GM18861 (cell line): ENCODE measurements around the gene VN1R5.
"Not testable (repeated sequence)": the region's sequence is repeated elsewhere in the genome, so short reads cannot be mapped to it uniquely, and the experiment has no call there.

Experiments
- ATAC-seq: cut with Tn5 transposase; IDR thresholded peaks from one replicate; pipeline ENCODE4 v1.9.1; 2021; ENCODE audit not compliant: unreplicated experiment

The VN1R5 gene

DNA sequence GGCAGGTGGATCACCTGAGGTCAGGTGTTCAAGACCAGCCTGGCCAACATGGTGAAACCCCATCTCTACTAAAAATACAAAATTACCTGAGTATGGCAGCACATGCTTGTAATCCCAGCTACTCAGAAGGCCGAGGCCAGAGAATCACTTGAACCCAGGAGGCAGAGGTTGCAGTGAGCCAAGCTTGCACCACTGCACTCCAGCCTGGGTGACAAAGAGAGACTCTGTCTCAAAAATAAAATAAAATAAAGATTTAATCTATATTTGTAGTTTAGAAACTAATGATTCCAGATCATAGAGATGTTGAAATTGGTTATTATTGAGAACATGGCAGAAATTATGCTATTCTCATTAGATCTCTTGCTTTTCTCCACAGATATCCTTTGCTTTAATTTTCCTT, at the start of gene VN1R5:
Gene VN1R5 (plus strand): TSS at position 301 of the 400 bp plus-strand sequence.
- not testable (repeated sequence) for ATAC-seq

- no peak for ATAC-seq
These were observed 46.5 kb upstream of the VN1R5 start for GRCh38 chr1:247209396-247209795.

DNA sequence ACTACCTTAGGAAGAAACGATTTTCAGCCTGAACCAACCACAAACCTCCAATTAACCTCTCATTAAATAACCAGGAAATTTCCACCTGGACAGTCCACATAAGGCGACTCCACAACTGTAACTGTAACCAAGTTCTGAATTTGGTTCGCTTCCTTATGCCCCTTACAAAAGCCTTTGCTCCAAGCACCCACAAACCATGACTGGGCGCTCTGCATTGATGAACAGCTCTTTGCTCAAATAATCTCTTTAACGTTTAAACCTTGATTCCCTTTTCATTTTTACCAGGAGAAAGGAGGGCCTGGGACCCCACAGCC, 45.9 kb upstream of the VN1R5 start:
- peak; percentile 0 for ATAC-seq

DNA sequence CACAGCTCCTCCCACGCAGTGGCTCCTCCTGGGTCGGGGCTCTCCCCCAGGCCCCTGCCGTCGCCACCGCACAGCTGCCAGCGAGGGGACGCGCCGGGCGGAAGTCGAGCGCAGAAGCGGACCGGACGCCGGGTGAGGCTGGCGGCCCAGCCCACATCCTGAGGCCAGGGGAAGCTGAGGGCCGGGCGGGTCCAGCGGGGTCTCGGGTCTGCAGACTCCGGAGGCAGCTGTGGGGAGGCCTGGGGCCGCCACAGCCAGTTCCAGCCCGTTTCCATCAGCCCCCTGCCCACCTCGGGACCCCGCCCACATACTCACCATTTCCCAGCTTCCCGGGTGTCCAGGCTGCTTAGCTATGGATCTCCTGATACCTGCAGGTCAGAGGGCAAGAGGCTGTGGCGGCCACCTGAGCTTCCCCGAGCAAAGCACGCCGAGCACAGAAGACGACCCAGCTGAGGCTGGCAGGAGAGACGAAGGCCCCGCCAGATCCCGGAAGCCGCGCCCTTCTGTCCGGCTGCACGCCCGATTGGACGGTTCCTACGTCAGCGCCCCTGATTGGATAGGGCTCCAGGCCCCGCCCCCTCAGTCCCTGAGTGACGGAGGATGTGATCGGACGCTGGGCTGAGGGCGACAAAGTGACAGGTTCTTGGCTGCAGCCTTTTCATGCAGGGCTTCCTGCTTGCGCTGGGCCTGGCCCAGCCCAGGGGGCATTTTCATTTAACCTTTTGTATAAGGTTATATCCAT, 45.3 kb upstream of the VN1R5 start:
- ATAC-seq = peak; percentile 79

DNA sequence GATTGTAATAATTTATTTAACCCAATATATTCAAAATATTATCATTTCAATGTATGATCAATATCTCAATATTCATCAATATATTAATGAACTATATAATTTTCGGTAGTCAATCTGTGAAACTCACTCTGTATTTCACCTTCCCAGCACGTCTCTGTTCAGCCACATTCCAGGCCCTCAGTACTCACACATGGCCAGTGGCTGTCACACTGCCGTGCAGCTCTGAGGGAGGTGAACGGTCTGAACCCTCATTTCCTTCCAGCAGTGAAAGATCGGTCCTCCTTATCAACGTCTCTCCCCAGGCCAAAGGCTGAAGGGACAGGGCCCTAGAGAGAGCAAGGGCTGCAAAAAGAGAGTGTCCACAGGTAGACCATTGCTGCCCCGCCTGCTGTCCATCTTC, 44.5 kb upstream of the VN1R5 start:
- no peak for ATAC-seq

DNA sequence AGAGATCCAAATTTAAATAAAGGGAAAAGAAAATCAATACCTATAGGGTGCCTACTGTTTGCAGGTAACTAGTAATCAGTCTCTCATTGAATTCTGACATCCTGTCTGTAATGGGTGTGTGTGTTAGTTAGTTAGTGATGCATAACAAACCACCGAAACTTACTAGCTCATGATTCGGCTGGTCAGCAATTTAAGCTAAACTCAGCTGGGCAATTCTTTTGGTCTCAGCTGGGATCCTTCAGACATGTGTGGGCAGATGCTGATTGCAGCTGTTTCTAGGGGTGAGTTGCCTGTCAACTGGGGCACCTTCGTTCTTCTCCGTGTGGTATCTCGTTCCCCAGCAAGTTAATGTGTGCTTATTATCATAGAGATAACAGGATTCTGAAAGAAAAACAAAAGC, 43.9 kb upstream of the VN1R5 start:
- ATAC-seq = peak; percentile 70

DNA sequence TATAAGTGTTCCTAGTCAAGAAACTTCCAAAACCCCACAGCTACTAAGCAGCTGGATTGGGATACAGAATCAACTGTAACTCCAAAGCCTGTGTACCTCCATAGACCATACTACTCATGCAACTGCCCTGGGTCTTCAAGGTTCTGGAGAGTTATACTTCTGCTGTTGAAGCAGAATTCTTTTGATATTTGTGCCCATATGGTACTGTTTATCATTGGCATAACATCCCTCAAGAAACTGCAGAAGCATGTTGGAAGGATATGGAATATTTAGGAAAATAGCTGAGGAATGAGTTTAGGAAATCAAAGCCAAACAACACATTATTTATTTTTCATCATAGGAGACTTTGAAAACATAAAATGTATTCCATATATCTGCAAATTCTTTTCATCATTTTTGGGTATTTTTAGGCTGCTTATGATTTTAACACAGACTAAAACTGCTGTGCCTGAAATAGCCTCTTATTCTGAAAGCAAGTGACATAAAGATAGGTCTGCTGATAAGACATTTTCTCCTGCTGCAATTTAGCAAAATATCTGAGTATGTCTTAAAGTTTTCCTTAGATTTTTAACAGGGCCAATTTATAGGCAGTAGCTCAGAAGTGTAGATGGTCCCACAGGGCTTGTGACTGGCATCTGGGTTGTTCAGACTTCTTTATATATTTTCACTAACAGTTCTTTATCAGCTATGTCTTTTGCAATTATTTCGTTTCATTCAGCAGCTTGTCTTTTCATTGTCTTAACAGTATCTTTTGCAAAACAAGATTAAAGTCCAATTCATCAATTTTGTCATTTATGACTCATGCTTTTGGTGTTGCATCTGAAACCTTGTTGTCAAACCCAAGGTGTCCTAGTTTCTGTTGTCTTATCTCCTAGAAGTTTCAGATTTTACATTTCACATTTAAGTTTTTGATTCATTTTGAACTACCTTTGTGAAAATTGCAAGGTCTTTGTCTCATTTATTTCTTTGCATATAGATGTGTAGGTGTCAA, 43.0 kb upstream of the VN1R5 start:
- no peak for ATAC-seq

DNA sequence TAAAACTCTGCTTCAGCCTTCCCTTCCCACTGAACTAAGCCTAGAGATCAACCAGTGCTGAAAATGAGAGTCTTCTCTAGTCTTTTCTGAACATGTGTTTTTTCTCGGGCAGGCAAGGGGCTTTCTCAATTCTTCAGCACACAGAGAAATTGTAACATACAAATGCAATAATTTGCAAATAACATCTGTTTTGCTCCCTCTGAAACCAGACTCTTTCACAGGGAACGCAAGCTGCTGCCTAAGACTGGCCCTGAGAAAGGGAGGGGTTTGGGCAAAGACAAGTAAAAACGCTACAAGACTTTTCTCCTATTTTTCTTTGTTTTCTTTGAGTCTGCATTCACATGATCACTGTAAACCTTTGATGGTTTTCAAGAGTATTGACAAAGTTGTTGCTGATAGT, 39.6 kb upstream of the VN1R5 start:
- ATAC-seq = no peak

DNA sequence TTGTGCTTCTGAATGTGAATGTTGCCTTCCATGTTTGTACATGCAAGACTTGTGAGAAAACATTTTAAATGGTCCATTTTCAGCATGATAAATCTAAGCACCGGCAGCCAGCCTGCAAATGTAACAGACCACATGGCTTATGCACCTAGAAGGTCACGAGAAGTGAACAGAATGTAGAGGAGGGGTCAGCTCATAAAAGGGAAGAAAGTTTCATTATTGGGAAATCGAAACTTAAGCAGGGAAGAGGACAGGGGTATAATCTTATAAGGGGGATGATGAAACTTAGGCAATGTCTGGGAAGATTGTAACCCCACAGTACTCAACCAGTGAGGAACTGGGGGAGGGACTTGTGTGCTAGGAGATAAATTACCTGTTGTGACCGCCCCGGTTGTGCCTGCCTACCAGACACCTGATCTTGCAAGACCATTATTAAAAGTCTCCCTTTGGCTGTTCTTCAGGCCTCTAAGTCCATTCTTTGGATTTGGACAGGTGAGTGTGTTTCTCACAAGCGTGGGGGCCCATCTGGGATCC, 37.7 kb upstream of the VN1R5 start:
- ATAC-seq = no peak

- not testable (repeated sequence) for ATAC-seq
These were observed 35.6 kb upstream of the VN1R5 start for GRCh38 chr1:247220280-247220679.

GRCh38 chr1:247222840-247223239, 33.0 kb upstream of the VN1R5 start:
- ATAC-seq = no peak

DNA sequence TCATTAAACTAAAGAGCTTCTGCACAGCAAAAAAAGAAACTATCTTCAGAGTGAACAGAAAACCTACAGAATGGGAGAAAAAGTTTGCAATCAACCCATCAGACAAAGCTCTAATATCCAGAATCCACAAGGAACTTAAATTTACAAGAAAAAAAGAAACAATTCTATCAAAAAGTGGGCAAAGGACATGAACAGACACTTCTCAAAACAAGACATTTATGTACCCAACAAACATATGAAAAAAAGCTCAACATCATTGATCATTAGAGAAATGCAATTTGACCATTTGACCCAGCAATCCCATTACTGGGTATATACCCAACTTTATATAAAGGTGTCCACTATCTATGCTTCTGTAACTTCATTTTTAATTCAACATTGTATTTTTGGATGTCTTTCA, 31.1 kb upstream of the VN1R5 start:
- no peak for ATAC-seq

DNA sequence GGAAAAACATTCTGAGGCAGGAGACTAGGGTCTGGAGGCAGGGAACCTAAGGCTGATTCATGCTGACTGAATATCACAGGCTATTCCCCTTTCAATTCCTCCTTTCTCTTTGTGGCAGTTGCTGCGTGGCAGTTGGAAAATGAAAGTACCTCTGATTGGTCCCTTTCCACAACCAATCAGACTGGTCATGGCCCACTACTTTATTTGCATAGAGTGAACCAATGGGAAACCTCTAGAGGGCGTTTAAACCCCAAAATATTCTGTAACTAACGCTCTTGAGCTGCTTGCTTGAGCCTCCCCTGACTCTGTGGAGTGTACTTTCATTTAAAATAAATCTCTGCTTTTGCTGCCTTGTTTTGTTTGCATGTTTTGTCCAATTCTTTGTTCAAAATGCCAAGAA, 27.7 kb upstream of the VN1R5 start:
- no peak for ATAC-seq

- no peak for ATAC-seq
These were observed 14.2 kb upstream of the VN1R5 start for GRCh38 chr1:247241691-247242090.

DNA sequence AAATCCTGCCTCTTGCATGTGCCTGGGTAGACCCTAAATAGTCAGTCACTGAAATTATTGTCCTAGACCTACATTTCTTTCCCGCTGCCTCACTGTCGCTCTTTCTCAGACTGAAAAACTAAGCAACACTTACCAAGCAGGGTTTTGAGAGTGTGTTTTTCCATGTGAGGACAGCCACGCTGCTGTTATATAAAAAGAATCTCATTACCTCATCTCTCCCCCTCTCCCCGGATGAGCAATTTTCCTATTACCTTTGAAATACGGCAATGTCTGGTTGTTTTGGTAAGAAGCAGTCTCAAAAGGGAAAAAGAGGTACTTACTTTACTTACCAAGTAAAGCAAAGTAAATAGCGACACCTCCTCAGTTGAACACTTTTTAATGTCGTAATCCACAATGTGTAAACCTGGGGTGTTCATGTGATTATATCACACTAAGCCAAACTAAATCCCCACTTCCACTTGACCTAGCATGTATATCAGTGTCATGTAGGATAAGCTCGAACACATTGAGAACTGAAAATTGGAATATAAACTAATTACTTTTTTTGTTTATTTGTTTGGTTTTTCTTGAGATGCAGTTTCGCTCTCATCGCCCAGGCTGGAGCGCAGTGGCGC, 12.2 kb upstream of the VN1R5 start:
- ATAC-seq = no peak

DNA sequence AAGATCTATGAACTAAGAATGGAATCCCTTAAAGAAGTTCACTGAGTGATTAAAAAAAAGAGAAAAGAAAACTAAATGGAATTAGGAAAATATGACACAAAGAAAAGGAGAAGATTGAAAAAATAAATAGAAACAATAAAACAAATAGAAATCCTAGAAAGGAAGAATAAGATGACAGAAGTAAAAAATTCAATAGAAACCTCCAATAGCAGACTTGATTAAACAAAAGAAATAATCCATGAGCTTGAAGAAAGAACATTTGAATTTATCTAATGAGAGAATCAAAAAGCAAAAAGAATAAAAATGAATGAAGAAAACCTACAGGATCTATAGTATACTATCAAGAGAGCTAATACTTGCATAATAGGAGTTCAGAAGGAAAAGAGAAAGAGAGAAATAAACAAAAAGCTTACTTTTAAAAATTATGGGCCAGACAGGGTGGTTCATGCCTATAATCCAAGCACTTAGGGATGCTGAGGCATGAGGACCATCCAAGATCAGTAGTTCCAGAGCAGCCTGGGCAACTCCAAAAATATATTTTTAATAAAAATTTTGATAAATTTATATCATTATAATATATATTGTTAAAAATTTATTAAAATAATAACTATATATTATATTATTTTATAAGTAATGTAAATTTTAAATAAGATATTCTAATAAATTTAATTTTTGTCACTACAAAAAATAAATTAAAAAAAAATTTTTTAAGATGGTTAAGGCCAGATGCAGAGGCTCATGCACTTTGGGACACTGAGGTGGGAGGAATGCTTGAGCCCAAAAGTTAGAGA, 9.4 kb upstream of the VN1R5 start:
- no peak for ATAC-seq

- ATAC-seq = no peak
These were observed 8.3 kb upstream of the VN1R5 start for GRCh38 chr1:247247568-247247967.

DNA sequence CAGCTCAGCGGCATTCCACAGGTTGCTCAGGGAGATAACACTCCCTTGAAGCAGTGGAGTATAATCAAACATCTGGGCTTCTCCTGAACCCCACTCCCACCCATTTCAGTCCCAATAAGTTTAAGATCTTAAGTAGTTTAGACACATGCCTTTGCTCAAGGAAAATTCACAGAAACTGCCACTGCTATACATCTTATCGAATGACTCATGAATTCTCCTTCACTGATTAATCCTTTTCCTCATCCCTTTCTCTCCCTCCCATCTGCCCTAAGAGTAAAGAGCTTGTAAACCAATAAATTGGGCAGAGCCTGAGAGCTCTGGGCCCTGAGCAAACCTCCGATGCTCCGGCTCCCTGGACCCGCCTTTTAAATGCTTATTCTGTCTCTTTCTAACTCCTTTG, 10.2 kb downstream of the VN1R5 start:
- no peak for ATAC-seq

- no peak for ATAC-seq
These were observed 12.6 kb downstream of the VN1R5 start for GRCh38 chr1:247268390-247269045.

DNA sequence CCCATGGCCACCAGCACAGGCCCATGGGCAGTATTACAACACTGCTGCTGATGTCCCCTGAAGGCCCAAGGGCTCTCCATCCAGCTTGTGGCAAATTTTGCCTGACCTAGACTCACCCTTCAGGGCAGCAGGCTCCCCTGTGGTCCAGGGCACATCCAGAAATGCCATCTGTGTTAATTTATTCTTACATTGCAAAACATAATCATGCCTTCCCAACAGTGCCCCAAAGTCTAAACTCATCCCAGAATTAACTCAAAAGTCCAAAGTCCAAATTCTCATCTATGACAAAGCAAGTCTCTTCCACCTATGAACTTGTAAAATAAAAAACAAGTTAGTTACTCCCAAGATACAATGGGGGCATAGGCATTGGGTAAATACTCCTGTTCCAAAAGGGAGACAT, 13.3 kb downstream of the VN1R5 start:
- no peak for ATAC-seq
